AG08396 (cell line): ENCODE data around the gene SPRR5.

Experiments
- DNase-seq: peaks from one replicate; pipeline ENCODE4 v3.0.0; 2012; ENCODE audit warnings: low spot score, mixed read lengths

The SPRR5 gene

DNA sequence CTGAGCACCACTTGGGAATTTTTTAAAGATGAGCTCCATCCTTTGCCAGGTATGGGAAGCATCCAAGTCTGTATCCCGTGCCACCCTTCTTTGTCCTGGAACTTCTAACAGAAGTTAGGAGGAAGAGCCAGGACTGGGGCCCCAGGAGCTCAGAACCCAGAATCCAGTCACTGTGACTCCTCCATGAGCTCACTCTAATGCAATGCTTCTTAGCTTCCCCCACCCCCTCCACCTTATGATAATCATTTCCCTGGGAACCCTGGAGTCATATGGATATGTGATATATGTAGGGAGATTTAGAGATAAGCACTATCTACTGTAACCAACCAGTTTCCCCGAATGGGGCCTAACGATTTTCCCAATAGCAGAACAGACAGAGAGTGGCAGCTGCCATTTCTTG lies 758 bp upstream of the SPRR5 start:
- DNase-seq: no peak

DNA sequence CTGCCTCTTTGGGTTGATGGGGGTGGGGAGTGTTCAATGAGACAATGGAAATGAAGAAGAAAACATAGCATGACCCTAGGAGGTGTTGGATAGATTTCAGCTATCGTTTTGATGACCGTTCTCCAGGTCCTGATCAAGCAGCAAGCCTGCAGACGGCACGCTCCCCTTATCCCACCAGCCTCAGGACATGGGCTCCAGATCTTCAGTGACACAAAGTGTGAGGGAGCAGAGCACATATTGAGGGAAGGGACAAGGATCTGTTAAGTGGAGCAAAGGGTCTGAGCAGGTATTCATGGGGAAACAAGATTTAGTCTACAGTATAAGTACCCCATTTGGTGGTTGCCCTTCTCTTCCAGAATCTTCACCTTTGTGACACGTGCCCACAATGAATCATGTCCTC lies 4.7 kb downstream of the SPRR5 start:
- DNase-seq: no peak

DNA sequence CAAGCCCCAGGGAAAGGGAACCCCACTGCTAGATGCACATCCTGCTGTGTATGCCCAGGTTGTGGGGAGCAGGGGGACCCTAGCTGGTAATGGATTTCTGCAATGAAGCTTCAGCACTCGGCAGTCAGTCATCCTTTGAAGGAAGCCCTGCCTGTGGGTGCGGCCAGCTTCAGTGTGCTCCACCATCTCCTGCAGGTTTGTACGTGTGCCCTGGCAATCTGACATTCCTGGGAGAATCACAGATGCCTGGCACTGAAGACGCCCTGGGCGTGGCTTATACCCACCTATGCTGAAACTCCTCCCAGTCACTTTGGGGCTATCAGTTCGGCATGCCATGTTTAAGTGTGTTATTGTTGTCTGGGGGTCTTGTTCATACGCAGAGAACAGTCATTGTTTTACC lies 6.8 kb downstream of the SPRR5 start:
- no peak for DNase-seq

DNA sequence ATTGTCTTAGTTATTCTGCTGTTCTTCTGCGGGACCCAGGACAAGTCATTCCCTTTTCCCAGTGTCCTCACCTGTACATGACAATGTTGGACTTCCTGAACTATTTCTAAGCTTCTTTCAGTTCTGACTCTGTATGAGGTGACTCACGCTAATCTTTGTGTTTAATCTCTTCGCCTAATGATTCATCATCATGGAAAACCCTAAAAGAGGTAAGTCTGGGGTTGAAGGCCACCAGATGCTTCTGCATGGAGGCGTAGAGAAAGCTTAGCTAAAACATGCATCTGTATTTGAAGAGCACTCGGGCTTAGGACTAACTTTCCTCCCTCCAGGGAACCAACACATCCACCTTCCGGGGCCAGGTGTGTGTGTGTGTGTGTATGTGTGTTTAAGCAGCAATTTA lies 7.4 kb downstream of the SPRR5 start:
- no peak for DNase-seq

DNA sequence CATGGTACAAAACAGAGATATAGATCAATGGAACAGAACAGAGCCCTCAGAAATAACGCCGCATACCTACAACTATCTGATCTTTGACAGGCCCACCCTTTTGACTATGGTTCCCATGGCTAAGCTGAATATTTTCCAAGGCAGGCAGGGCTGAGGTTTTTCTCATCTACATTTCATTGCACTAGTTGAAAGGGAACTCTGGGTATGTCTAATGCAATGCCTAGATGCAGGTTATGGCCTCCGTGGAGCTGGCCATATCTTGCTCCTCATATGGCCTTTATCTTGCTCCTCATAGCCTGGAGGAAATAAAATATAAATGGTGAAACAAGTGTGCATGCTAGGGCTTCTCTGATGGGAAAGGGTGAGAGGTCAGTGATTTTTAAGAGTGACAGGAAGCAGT lies 10.6 kb downstream of the SPRR5 start:
- no peak for DNase-seq

DNA sequence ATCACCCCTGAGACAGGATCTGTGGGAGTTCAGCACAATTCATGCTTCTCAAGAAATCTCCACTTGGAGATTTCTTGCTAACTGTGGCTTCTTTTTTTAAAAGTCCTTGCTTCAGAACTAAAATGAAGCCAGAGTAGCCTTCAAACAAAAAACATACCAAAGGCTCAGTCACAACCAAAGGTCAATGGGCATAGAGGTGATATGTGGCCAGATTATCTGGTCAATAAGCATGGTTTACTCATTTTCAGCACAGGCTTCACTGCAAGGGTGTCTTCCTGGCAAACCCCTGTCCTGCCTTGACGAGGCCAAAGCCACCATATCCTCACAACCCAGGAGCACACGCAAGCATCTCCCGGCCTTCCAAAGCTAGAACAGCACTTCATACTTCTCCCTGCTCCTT lies 12.3 kb downstream of the SPRR5 start:
- no peak for DNase-seq

DNA sequence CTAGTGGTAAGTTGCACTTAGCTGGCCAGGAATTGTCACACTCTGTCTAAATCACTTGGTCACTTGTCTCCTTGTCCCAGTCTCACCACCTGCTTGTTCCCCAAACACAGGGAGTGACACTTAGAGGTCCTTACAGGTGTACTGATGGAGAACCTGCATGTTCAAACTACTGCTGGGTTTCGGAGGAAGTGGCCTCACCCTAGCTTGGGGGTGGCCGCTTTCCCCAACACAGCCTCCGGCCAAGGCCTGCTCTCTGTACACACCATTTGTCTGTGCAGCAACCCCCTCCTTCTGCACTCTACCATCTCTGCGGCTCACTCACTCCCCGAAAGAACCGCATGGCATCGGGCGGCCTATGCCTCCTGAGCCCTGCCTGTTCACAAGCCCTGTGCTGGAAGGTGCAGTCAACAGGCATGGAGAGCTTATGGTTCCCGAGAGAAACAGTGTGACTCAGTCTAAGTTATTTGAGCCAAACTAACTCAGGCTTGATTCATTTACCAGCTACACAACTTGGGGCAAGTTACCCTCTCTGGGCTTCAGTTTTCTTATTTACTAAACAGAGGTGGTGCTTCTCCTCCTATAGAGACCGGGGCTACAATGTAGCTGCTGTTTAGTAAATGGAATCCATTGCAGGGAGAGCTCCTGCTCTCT lies 12.9 kb downstream of the SPRR5 start:
- no peak for DNase-seq

DNA sequence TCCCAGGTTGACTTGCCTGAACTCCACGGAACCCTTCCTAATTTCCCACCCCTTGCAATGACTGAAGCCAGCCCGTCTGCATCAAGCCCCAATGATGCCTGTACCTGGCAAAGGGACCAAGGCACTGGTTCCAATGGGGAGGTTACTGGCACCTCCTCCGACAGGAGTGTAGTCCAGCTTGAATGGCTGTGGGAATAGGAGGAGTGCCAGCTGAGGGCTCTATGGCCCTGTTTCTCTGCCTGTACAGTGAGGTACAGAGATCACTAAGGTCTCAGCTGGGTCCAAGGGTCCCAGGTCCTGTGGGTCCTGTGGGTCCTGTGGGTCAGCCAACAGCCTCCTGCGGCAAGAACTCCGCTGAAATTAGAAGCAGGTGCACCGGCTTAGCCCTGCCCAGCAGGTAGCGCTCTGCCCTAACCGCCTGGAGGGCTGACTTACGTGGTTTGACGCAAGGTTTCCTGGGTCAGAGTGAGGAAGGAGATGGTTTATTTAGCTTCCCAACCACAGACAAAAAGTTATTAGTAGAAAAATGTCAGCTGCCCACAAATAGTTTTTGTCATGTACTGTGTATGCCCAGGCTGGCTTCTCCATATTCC lies 13.5 kb downstream of the SPRR5 start:
- DNase-seq: no peak

DNA sequence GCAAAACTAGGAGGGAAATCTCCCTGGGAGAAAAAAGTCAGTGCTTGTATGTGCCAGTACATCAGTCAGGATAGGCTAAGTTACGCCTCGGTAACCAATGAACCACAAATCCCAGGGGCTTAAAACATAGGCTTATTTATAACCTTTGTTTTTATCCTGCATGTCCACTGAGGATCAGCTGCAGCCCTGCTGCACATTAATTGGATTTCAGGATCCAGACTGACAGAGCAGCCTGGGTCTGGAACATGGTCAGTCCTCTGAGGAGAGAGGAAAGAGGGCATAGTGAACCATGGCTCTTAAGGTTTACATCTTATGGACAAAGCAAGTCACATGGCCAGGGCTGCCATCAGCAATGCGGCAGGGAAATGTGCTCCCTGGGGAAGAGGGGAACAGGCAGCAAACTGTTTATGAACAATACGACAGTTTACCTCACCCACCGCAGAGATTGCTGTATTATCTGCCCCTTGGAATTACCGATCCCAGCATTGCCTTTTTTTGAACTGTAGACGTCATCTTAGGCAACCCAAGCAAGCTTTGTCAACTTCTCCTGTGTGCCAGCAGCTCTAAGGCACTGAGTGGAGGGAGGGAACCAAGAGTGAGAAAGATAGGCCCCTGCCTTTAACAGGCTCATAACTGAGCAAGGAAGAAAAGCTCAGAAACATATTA lies 14.4 kb downstream of the SPRR5 start:
- DNase-seq: no peak

DNA sequence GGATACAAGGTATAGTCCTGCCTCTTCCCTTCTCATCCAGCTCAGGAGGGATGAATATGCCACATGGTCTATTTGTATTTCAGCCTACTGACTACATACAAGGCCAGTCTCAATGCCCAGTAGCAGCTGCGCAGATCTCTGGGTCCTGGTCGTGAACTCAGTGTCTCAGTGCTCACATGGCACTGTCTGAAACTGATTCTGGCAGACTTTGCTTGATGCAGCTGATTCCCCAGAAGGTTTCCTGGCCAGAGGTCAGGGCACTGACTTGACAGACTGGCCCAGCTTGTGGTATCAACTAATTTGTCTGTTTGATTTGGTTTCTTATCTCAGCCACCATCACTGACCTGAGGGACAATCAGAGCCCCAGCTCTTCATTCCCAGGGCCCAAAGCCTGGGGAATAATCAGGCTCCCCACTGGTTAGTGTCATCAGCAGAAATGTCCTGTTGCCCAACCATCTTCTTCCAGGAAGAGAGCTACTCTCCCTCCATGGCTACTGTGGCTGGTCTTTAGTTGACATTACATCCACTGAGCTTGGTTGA lies 15.9 kb downstream of the SPRR5 start:
- no peak for DNase-seq

DNA sequence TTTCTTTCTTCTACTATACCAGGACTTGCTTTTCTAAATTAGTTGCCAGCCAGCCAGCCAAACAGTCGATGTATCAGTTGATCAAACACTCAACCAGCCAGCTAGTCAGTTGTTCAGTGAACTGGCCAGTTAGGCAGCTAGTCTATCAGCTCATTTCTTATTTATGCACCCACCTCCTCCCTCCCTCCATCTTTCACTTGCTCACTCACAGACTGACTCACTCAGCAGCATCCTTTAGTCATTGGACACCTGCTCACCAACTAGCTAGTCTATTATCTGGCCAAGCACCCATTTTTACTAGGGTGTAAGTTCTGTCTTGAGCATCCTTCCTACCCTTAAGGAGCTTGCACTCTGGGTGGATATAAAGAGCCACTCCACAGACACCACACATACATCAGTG lies 17.5 kb downstream of the SPRR5 start:
- DNase-seq: no peak

DNA sequence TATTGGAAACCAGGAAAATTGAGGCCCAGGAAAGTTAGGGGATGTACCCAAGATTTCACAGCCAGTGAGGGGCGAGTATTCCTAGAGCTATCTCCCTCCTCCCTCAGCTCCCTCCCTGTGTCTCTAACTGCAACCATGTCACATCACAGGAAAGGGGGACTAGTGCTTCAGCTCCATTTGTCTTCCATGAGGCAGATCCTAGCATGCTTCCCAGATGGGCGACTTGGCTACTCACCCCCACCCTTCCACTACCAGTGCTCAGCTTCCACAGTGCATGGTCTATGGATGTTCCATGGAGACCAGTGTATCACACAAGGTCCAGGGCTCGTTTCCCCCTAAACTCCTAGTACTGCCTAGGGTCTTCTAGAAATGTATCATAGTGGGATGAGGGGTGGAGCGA lies 18.8 kb downstream of the SPRR5 start:
- no peak for DNase-seq

DNA sequence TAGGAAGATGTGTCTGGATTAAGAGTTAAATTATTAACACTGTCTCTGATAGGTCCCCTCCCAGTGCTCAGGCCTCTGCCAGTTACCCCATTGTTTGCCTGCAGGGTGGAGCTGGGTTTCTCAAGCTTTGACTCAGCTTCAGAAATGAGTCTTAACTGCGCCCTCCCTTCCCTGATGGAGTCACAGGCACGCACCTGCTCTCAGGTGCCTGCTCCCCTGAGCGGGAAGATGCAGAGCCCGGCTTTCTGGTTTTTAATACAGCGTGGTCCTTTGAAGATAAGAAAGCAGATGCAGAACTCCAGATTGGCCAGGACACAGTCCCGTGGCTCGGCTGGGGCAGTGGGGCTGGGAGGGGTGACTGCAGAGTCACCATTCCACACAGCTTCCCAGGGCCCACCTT lies 20.2 kb downstream of the SPRR5 start:
- DNase-seq: no peak

DNA sequence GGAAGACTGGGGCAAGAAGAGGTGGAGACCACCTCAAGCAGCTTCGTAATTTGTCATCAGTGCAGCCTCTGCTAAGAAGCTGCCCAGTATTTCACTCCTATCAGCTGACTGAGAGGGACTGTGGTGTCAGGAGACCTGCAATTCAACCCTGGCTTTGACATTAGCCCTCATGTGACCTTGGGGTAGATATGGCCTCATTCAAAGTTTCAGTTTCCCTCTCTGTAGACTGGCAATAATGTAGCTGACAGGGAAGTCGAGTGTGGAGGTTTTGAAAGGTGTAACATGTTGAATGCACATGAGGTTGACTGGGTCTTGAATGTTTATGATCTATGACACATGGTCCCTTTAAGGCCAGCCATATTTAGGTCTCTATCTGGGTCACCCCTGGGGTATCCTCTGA lies 21.2 kb downstream of the SPRR5 start:
- no peak for DNase-seq

DNA sequence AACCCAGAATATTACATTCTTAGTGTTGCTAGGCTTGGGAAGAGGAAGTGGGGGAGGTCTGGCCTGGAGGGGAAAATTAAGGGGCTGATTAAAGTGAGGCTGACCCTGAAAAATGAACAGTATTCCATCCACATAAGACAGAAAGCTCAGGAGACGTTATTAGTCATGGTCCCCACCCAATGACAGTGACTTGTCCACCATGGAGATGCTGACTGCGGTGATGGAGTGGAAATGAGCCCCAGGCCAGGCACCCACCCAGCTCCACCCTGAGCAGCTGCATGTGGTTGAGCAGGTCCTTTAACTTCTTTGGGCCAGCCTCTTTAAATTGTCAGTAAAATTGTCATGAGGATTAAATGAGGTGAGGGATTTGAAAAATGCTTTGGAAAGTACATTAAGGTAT lies 22.0 kb downstream of the SPRR5 start:
- no peak for DNase-seq

DNA sequence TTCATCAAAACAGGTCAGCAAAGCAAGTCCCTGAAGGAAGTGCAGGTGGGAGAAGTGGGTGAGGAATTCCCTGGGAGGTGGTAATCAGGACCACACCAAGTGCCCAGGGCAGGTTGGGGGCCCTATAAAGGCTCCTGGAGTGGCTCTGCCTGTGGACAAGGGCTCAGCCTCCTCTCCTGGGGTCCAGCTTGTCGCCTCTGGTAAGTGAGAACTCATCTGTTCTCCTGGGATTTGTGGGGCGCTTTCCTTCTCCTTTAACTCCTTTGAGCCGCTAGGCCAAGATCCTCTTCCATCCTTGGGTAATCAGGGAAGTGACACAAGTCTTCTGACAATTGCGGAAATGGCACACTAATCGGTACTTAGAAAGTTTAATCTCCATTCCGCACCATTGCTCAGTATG lies 23.5 kb downstream of the SPRR5 start, which contains the start of gene SPRR4:
TSS of gene SPRR4 (plus strand) at position 154 of the 400 bp plus-strand sequence. CDS start 1,243 bp downstream, outside the sequence.
- DNase-seq: no peak

DNA sequence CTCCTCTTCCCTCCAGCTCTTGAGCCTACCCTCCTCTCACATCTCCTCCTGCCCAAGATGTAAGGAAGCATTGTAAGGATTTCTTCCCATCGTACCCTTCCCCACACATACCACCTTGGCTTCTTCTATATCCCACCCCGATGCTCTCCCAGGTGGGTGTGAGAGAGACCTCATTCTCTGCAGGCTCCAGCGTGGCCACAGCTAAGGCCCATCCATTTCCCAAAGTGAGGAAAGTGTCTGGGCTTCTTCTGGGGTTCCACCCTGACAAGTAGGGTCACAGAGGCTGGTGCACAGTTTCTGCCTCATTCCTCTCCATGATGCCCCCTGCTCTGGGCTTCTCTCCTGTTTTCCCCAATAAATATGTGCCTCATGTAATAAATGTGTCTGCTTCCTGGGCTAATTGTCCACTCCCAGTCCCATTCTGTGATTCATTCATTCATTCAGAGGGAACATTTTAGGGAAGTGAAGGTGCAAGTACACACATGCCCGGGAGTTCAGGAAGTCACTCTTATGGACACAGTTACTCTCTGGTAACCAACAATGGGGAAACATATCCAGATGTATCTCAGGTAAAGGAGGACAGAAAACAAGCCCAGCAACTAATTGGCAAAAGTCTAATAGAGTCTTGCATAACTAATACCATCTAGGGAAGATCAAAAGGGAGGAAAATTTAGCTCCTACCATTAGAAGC lies 25.3 kb downstream of the SPRR5 start:
- no peak for DNase-seq

DNA sequence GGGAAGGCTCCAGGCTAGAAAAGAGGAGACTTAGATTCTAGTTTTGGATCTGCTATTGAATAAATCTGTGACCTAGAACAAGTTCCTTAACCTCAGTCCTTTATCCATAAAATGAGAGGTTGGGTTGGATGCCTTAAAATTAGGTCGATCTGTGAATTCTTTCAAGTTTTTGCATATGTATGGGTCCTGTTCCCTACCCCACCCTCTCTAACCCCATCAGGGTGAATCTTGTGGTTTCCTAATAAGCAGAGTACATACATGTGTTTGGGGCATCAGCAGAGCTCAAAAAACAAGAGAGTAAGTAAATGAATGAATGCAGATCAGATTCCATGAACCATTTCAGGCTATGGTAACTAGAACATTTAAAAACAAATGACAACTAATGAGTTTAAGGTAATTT lies 29.7 kb downstream of the SPRR5 start:
- no peak for DNase-seq

DNA sequence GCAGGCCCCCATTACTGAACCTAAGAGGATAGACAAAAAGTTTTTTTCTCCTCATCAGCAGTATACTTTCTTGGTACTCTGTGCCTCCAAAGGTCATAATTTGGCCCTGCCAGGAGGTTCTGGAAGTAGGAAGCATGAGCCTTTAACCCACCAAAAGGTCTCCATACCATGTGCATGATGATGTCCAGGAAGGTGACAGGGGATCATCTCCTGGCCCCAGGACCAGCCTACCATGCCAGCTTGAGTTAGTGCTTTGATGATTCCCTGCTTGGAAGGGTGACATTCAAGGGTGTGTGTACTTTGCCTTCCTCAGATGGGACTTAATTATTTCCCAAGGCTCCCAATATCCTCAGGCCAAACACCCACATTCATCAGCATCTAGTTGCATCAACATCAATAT lies 30.6 kb downstream of the SPRR5 start:
- no peak for DNase-seq

DNA sequence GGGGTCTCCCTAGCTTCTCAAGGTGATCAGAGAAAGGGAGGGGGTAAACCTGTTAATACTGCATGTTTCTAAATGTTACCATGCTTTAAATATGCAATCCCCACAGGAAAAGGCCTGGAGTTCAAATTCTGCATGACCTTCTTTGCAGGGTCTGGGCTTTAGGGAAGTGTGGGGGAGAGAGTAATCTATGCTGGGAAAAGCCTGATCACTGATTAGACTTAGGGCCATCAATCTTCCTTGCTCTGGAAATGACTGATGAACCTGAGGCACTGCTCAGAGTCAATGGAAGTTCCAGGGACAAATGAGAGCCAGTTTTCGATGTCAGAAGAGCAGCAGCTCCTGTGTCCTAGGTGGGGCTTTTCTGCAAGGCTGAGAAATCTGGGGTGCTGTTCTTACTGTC lies 33.7 kb downstream of the SPRR5 start:
- DNase-seq: no peak

DNA sequence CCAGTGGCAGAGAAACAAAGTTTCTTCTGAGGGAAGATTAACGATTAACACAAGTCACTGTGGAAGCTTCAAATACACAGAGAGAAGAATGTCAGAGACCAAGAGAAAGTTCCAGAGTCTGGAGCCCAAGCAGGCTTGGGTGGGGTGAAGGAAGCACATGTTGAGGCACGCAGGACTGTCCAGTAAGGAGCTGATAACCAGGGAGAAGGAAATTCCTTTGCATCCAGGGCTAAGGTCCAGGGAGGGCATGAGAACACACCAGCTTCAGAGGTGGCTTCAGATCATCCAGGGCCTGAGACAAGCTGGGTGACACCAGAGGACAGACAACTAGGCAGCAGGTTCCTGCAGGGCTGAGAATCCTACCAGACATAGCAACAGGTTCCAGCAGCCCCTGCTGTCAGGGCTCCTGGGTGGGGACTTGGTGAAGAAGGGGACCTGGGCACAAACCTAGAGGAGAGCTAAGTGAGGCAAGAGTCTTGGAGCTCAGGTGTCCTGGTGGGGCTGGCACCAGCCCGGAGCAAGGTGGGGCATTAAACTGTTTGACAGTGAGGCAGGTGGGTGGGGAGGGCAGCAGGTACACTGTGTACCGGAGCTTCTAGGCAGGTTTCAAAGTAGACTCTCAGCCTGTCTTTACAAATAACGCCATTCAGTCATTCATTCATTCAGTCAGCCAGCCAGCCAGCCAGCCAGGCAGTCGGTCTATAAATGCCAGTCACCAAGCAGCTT lies 34.3 kb downstream of the SPRR5 start:
- no peak for DNase-seq

DNA sequence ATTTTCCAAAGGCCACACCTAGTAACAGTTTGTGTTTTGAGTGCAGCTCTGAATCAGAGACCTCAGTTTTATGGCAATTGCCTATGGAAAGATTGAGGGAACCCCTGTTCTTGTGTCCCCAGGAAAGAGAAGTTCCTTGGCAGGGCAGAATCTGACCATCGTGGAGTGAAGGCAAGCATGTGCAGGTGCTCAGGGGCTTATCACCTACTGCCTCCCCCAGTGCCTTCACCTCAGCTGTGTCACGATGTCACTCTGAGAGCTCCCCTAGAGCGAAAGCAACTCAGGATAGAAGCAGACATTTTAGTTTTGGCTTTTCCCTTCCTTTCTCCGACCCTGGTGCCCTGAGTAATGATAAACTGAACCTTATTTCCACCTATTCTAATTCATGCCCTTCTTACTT lies 35.1 kb downstream of the SPRR5 start:
- no peak for DNase-seq
